Measurements from ENCODE around the gene TM4SF5.

Gene TM4SF5

GRCh38 chr17:4780325-4780955 is 8.8 kb downstream of the TM4SF5 start:
- Histone ChIP-seq H3K4me1 (no peaks in the 10 kb centered on the region), H3K27ac (no peak overlapping the region), H3K4me3 (ENCODE audit: low read depth, low read length) (no peak overlapping the region), H3K27me3 (ENCODE audit: control insufficient read depth, insufficient read depth, low read length) (no peaks in the 10 kb centered on the region), H3K79me2 (no peaks in the 10 kb centered on the region), H3K36me3 (ENCODE audit: control insufficient read depth, insufficient read depth, low read length) (no peaks in the 10 kb centered on the region), H3K9ac (no peak overlapping the region), H3K9me3 (ENCODE audit: control insufficient read depth, low read length) (no peaks in the 10 kb centered on the region), H2AFZ (no peak overlapping the region), H3K4me2 (ENCODE audit: low read length) (no peak overlapping the region)
- TF ChIP-seq CTCF (IDR thresholded peaks at IDR 0.05), result no peak

GRCh38 chr17:4782652-4783051 is 11.0 kb downstream of the TM4SF5 start:
- Histone ChIP-seq H3K79me2 (no peaks in the 10 kb centered on the region), H3K4me1 (peaks cover 15% of the 10 kb centered on the region), H3K4me2 (ENCODE audit: low read length) (no peak overlapping the region), H3K4me3 (ENCODE audit: low read depth, low read length) (no peak overlapping the region), H2AFZ (no peak overlapping the region), H3K9me3 (ENCODE audit: control insufficient read depth, low read length) (no peaks in the 10 kb centered on the region), H3K9ac (no peak overlapping the region), H3K27me3 (ENCODE audit: control insufficient read depth, insufficient read depth, low read length) (no peaks in the 10 kb centered on the region), H3K27ac (no peak overlapping the region), H3K36me3 (ENCODE audit: control insufficient read depth, insufficient read depth, low read length) (no peaks in the 10 kb centered on the region)
- TF ChIP-seq CTCF (IDR thresholded peaks at IDR 0.05), result no peak

- no peak overlapping the region for H3K9ac ChIP-seq
- H3K4me3 ChIP-seq (ENCODE audit: low read depth, low read length), result peak overlapping the region; percentile 50
- no peaks in the 10 kb centered on the region for H3K36me3 ChIP-seq (ENCODE audit: control insufficient read depth, insufficient read depth, low read length)
- TF ChIP-seq CTCF (IDR thresholded peaks at IDR 0.05), result no peak
- no peaks in the 10 kb centered on the region for H3K79me2 ChIP-seq
- H3K27ac ChIP-seq, result peak overlapping the region; percentile 85
- H3K4me1 ChIP-seq, result peaks cover 19% of the 10 kb centered on the region
- peak overlapping the region; percentile 72 for H2AFZ ChIP-seq
- H3K4me2 ChIP-seq (ENCODE audit: low read length), result peak overlapping the region; percentile 71
- H3K27me3 ChIP-seq (ENCODE audit: control insufficient read depth, insufficient read depth, low read length), result no peaks in the 10 kb centered on the region
- no peaks in the 10 kb centered on the region for H3K9me3 ChIP-seq (ENCODE audit: control insufficient read depth, low read length)
These were observed 13.8 kb downstream of the TM4SF5 start for GRCh38 chr17:4785311-4786105.

GRCh38 chr17:4786106-4786511 is 14.4 kb downstream of the TM4SF5 start, which contains the start of gene VMO1:
Gene VMO1, minus strand, starts transcription at chr17:4786364. Its CDS starts 12 bp downstream, at chr17:4786352.
- H3K9me3 ChIP-seq (ENCODE audit: control insufficient read depth, low read length), result no peaks in the 10 kb centered on the region
- H3K27me3 ChIP-seq (ENCODE audit: control insufficient read depth, insufficient read depth, low read length), result no peaks in the 10 kb centered on the region
- H3K79me2 ChIP-seq, result no peaks in the 10 kb centered on the region
- no peak within 1 kb of the TSS for H3K9ac ChIP-seq
- H3K4me1 ChIP-seq, result peaks cover 22% of the 10 kb centered on the region
- no peak for TF ChIP-seq CTCF (IDR thresholded peaks at IDR 0.05)
- no peaks in the 10 kb centered on the region for H3K36me3 ChIP-seq (ENCODE audit: control insufficient read depth, insufficient read depth, low read length)
- H3K27ac ChIP-seq, result peak within 1 kb of the TSS; percentile 85
- peak within 1 kb of the TSS; percentile 71 for H3K4me2 ChIP-seq (ENCODE audit: low read length)
- H3K4me3 ChIP-seq (ENCODE audit: low read depth, low read length), result peak within 1 kb of the TSS; percentile 50
- H2AFZ ChIP-seq, result peak within 1 kb of the TSS; percentile 72

All from parathyroid adenoma (tissue), 2 donors.